Activated T-cell treated with anti-CD3 and anti-CD28 coated beads for 48 hours (primary cell): ENCODE data around the gene GPR107.

Source experiments
- DNase-seq: peaks from one replicate; pipeline ENCODE4 v3.0.0-alpha.2; 2020; ENCODE audit warnings: low read depth

Gene GPR107

DNA sequence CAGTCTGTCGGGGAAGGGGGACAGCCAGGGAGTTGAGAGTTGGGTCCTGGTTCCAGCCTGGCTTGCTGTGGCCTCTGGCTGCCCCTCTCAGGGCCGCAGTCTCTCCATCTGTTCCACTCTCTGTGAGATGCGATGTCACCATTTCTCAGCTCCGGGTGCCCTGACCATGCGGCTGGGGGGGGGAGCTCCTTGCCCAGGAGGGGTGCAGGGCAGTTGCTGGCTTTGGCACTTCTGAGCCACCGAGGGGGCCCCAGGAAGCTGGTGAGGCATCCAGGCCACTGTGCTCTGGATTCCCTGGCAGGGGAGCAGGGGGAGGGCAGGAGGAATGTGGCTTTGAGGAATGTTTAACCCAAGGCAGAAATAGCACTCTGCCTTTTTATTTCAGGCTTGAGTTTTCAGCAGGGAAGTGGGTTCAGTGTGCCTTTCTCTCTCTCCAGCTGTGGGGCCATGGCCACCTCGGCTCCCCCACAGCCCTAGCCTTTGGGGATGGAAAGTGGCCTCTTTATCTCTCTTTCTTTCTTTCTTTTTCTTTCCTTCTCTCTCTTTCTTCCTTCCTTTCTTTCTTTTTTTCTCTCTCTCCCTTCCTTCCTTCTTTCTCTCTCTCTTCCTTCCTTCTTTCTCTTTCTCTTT is 129.5 kb downstream of the GPR107 start:
- DNase-seq, result no peak

DNA sequence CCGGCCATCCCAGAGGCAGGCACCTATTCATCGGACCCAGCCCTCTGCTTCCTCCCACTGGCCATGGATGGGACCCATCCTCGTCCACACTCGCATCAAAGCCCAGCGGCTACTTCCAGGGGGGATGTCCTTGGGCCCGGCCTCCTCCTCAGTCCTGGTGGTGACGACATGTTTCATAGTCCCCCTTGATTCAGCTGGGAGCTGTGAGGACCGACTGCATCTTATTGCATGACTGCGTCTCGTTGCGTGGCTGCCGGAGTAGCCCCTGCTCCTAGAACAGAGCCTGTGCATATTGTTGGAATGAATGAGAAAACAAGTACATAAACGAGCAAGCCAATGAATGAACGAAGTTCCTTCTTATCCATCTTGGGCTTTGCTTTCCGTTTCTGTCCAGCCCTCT is 131.3 kb downstream of the GPR107 start:
- DNase-seq, result no peak

DNA sequence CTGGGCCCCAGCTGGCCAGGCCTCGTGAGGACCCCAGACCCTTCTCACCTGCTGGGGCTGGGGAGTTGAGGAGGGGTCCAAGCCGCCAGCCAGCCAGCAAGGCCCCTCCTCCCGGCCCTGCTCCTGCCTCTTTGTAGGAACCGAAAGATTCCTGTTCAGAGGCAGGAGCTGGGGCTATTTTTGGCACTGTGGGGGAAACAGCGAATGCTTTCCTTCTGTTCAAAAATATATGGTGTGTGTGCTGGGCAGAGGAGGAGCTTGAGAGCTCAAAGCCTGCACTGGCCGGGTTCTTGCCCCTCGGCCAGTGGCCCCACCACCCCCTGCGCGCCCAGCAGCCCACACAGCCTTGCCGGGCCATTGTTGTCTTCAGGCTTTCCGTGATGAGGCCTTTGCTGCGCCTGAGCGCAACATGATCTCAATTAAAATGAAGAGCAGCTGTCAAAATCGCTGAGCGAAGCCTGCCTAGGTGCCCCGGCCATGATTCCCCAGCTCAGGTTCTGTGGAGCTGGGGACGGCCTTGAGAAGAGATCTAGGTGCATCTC is 131.9 kb downstream of the GPR107 start:
- no peak for DNase-seq

GRCh38 chr9:130186051-130186450 is 132.3 kb downstream of the GPR107 start:
- no peak for DNase-seq

GRCh38 chr9:130186839-130187522 is 133.3 kb downstream of the GPR107 start:
- DNase-seq, result no peak

- no peak for DNase-seq
Measured at GRCh38 chr9:130187523-130187846, 133.8 kb downstream of the GPR107 start.

GRCh38 chr9:130188860-130189481 is 135.3 kb downstream of the GPR107 start:
- no peak for DNase-seq
